ENCODE results near the gene LILRB5.
"Not testable (repeated sequence)": the region's sequence is repeated elsewhere in the genome, so short reads cannot be mapped to it uniquely, and the experiment has no call there.

LILRB5 gene

DNA sequence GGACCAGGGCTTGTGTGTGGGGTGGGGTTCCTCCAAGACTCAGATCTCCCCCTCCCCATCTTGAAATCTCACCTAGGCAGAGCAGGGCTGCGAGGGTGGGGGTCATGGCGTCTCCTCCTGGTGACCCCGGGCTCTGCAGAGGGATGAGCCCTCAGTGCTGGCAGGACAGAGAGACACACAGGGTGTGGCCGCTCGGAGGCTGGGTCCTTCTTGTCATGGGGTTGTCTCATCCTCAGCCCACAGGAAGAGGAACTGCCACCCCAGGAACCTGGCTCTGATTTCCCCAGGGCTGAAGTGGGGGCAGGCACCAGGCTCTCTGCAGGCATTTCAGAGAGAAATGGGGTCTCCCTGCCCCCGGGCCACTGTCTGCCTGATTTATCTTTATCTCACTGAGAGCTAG is 14.4 kb downstream of the LILRB5 start, which contains the start of gene LILRA6:
TSS of gene LILRA6 (minus strand) at position 145 of the 400 bp plus-strand sequence.
- TF ChIP-seq, protein P1, sequence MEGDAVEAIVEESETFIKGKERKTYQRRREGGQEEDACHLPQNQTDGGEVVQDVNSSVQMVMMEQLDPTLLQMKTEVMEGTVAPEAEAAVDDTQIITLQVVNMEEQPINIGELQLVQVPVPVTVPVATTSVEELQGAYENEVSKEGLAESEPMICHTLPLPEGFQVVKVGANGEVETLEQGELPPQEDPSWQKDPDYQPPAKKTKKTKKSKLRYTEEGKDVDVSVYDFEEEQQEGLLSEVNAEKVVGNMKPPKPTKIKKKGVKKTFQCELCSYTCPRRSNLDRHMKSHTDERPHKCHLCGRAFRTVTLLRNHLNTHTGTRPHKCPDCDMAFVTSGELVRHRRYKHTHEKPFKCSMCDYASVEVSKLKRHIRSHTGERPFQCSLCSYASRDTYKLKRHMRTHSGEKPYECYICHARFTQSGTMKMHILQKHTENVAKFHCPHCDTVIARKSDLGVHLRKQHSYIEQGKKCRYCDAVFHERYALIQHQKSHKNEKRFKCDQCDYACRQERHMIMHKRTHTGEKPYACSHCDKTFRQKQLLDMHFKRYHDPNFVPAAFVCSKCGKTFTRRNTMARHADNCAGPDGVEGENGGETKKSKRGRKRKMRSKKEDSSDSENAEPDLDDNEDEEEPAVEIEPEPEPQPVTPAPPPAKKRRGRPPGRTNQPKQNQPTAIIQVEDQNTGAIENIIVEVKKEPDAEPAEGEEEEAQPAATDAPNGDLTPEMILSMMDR (IDR thresholded peaks at IDR 0.05), result not testable (repeated sequence)

DNA sequence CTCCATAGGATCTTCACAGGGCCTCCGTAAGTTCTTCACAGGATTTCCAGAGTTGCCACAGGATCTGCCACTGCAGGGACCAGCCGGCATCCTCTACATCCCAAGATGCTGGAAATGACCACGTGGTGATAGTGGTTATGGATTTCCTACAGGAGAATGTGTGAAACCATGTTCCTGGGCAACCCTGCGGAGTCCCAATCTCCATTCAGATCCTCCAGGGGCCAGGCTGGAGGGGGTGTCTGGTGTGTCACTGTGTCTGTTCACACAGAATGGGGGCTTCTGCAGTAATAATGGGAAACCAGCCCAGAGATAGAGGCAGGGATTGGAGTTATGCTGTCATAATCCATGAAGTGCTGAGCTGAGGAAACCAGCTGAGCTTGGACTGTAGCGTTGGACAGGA is 23.1 kb downstream of the LILRB5 start:
- TF ChIP-seq, protein P1 (IDR thresholded peaks at IDR 0.05), result no peak

DNA sequence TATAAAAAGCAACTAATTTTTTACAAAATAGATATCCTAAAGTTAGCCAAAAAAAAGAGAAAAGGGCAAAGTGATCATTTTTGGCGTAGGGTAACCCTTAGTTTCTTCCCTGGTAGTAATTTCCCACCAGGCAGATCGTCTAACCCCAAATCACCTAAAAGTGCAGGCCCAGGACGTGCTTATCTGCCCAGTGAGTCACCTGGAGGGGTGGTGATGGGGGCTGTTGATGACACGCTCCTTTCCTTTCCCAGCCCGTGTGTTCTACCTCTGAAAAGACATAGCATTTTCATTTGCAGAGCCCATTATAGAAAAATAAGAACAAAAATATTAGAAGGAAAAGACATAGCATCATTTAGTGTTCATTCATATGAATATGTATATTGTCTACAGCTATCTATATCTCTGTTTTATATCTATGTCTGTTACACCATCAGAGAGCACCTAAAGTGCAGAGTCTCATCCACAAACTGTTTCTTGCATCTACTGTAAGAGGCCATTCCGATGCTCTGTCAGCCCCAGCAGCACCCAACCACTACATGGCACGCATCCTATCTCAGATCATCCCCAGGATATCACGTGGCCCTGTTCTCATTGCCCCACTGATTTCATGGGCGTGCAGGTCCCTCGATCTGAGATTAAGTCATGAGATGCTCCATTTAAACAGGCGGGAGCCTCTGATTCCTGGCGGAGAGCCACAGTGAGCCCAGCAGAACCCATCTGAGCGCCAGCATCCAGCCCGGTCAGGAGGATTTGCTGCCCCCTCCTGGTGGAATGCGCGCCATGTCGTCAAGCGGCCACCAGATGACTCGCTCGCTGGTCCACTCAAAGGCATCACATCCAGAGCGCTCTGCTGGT is 25.8 kb downstream of the LILRB5 start:
- TF ChIP-seq, protein P1 (IDR thresholded peaks at IDR 0.05), result peak; percentile 99

DNA sequence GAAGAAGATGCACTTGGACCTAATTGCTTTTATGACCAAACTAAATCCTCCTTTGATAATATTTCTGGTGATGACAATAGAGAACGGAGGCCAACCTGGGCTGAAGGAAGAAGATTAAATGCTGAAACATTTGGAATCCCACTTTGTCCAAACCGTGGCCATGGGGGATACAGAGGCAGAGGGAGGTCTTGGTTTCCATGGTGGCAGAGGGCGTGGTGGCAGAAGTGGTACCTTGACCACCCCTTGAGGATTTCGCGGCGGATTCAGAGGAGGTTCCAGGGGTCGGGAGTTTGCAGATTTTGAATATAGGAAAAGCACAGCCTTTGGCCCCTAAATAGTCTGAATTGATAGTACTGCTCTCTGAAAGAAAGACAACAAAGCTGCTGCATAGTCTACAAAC is 27.0 kb downstream of the LILRB5 start:
- TF ChIP-seq, protein P1 (IDR thresholded peaks at IDR 0.05), result no peak

DNA sequence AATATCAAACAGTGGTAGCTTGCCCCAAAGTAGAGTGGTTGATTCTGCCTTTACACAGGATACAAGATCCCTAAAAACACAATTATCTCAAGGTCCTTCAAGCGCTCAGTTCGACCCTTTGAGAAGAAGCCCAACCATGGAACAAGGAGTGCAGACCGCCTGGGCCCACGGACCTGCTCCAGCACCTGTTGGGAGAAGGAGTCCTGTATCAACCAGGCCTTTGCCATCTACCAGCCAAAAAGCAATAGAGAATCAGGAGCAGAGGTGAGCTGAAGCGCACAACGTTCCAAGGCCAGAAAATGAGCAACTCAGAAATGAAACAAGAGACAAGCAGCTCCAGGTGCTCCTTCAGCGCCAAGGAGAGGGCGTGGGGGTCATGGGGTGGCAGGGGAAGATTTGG is 27.9 kb downstream of the LILRB5 start:
- TF ChIP-seq, protein P1 (IDR thresholded peaks at IDR 0.05), result no peak

DNA sequence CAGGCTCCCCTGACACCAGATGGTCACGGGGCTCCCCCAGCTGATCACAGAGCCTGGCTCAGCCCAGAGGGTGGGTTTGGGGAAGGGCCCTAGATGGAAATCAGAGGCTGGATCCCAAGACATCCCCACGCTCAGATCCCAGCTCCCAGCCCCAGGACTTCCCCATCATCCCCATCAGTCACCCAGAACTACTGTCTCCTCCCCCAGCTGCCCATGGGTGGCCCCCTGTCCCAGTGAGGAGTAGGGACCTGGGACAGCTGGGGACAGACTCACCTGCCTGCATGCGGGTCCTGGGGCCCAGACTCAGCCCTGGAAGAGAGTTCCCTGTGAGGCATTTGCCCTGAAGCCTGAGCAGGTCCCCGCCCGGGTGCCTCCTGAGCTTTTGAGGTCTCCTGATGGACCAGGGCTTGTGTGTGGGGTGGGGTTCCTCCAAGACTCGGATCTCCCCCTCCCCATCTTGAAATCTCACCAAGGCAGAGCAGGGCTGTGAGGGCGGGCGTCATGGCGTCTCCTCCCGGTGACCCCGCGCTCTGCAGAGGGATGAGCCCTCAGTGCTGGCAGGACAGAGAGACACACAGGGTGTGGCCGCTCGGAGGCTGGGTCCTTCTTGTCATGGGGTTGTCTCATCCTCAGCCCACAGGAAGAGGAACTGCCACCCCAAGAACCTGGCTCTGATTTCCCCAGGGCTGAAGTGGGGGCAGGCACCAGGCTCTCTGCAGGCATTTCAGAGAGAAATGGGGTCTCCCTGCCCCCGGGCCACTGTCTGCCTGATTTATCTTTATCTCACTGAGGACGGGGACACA is 34.4 kb downstream of the LILRB5 start, which contains the start of gene LILRB3:
TSS of gene LILRB3 (minus strand) at position 534 of the 803 bp plus-strand sequence. CDS start at position 503, 31 bp downstream.
- TF ChIP-seq, protein P1 (IDR thresholded peaks at IDR 0.05), result not testable (repeated sequence)

DNA sequence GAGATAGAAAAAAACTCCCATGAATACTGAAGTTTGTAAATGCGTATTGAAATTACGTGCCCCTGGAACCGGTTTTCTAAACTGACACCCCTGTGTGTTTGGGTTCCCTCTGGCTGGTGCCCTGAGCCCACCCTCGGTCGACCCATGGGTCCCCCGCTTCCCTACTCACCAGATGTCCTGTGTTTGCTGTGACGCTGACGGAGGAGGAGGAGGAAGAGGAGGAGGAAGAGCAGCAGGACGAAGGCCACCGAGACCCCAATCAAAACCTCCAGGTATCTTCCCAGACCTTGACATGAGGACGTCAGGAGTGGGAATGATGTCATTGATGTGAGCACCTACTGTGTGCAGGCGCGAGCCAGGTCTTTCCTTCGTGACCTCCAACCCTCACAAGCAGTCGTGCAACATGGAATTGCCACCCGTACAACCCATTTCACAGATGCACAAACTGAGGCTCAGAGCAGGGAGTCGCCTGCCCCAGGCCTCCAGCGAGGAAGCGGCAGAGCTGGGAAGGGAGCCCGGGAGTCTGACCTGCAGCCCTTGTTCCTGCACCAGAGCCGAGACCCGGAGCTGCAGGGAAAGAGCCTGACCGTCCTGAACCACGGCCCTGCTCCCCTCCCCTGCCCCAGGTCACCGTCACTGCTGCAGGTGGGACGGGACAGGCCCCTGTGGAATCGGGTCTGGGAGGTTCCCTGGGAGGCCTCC is 38.0 kb downstream of the LILRB5 start:
- TF ChIP-seq, protein P1 (IDR thresholded peaks at IDR 0.05), result no peak

Measured in LNCAP (cell line).